Endothelial cell of umbilical vein (primary cell): ENCODE measurements around the gene FGFRL1.

Experiments used
- CTCF ChIP-seq, 2 donors: IDR thresholded peaks; 1 replicate in 1 of 2; 2 replicates in 1 of 2; pipeline ENCODE4 v1.5.1; 2011; ENCODE audit warnings: low read length in 2 of 2, mild to moderate bottlenecking in 2 of 2, moderate library complexity in 2 of 2, control low read depth in 1 of 2, inconsistent platforms in 1 of 2, low read depth in 1 of 2; ENCODE audit not compliant: insufficient read depth in 1 of 2; ENCODE audit errors: extremely low read depth in 1 of 2
- EZH2 ChIP-seq: IDR thresholded peaks from 2 replicates; pipeline ENCODE4 v1.6.1; 2012; ENCODE audit warnings: borderline replicate concordance, low read depth, mild to moderate bottlenecking, moderate library complexity, low read length, inconsistent platforms; ENCODE audit not compliant: severe bottlenecking
- FOS ChIP-seq: IDR thresholded peaks from 2 replicates; pipeline ENCODE4 v1.6.1; 2011; ENCODE audit warnings: mild to moderate bottlenecking, low read length, moderate library complexity, borderline replicate concordance; ENCODE audit not compliant: insufficient read depth
- GATA2 ChIP-seq: IDR thresholded peaks from 2 replicates; pipeline ENCODE4 v1.7.0; 2011; ENCODE audit warnings: low read depth, mild to moderate bottlenecking, moderate library complexity, mixed read lengths, low read length; ENCODE audit not compliant: insufficient read length, insufficient read depth
- JUN ChIP-seq: IDR thresholded peaks from 2 replicates; pipeline ENCODE4 v1.6.1; 2011; ENCODE audit warnings: borderline replicate concordance, low read depth; ENCODE audit not compliant: insufficient read length, insufficient read depth
- MAX ChIP-seq: IDR thresholded peaks from 2 replicates; pipeline ENCODE4 v1.6.1; 2011; ENCODE audit not compliant: insufficient read depth, insufficient read length
- MYC ChIP-seq: IDR thresholded peaks from one replicate; pipeline ENCODE4 v1.6.1; 2011; ENCODE audit warnings: mild to moderate bottlenecking, low read depth, low read length
- POLR2A ChIP-seq: IDR thresholded peaks from 2 replicates; pipeline ENCODE4 v1.6.1; 2012; ENCODE audit warnings: low read depth, mild to moderate bottlenecking, control low read depth, low read length
- POLR2AphosphoS5 ChIP-seq: IDR thresholded peaks from 2 replicates; pipeline ENCODE4 v1.6.1; 2012; ENCODE audit warnings: low read depth, mild to moderate bottlenecking, control low read depth, low read length, moderate library complexity; ENCODE audit not compliant: insufficient read depth

DNA sequence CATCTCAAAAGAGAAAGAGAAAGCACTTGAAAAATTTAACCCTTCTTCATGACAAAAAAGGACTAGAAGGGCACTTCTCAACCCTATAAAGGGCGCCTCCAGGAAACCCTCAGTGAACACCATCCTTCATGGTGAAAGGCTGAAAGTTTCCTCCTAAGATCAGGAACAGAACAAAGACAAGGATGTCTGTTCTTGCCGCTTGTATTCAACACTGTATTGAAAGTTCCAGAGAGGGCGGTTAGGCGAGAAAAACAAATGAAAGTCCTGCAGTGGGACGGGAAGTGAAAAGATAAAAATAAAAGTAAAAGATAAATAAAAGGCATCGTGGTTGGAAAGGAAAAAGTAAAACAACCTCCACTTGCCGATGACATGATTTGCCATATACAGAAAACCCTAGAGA lies 51.0 kb downstream of the FGFRL1 start:
- TF ChIP-seq CTCF (IDR thresholded peaks at IDR 0.05; ENCODE audit: extremely low read depth in 1 of 2, insufficient read depth in 1 of 2, low read depth in 1 of 2, low read length in 2 of 2) (no peak), EZH2 (no peak), POLR2A (no peak), POLR2AphosphoS5 (no peak), GATA2 (no peak), FOS (no peak), MAX (no peak), JUN (no peak), MYC (no peak)
